GM23248 (cell line): ENCODE measurements around the gene FAM120A. TPM values are rescaled to one million over a fixed set of nuclear protein-coding genes. Genes with fewer than 3 reads are reported as not detected.

Experiments used
- DNase-seq: peaks from one replicate; pipeline ENCODE4 v3.0.0-alpha.2; 2015
- H2AFZ ChIP-seq: fragments of 200-600 bp; sonication (generic); 2 replicates; pipeline ENCODE4 v1.6.1; 2016; ENCODE audit warnings: antibody characterized with exemption
- H3F3A ChIP-seq: fragments of 200-600 bp; sonication (generic); 2 replicates; pipeline ENCODE4 v1.6.1; 2016; ENCODE audit warnings: mild to moderate bottlenecking, antibody characterized with exemption, mixed run types; ENCODE audit not compliant: insufficient read depth
- H3K27ac ChIP-seq: fragments of 200-600 bp; sonication (generic); 2 replicates; pipeline ENCODE4 v1.5.1; 2016; ENCODE audit warnings: mild to moderate bottlenecking
- H3K27me3 ChIP-seq: fragments of 200-600 bp; sonication (generic); replicated peaks from 2 replicates; pipeline ENCODE4 v1.6.1; 2016; ENCODE audit warnings: mild to moderate bottlenecking; ENCODE audit not compliant: insufficient read depth
- H3K36me3 ChIP-seq: fragments of 200-600 bp; sonication (generic); 2 replicates; pipeline ENCODE4 v1.6.1; 2016; ENCODE audit warnings: low read depth, mild to moderate bottlenecking
- H3K4me1 ChIP-seq: fragments of 200-600 bp; sonication (generic); 2 replicates; pipeline ENCODE4 v1.6.1; 2016; ENCODE audit warnings: mild to moderate bottlenecking; ENCODE audit not compliant: insufficient read depth
- H3K4me2 ChIP-seq: fragments of 200-600 bp; sonication (generic); one replicate; pipeline ENCODE4 v1.6.1; 2016; ENCODE audit warnings: mild to moderate bottlenecking; ENCODE audit not compliant: unreplicated experiment
- H3K4me3 ChIP-seq: fragments of 200-600 bp; sonication (generic); 2 replicates; pipeline ENCODE4 v1.5.1; 2016; ENCODE audit warnings: mild to moderate bottlenecking
- H3K79me2 ChIP-seq: fragments of 200-600 bp; sonication (generic); 2 replicates; pipeline ENCODE4 v1.6.1; 2016; ENCODE audit warnings: mild to moderate bottlenecking; ENCODE audit not compliant: insufficient read depth
- H3K9ac ChIP-seq: fragments of 200-600 bp; sonication (generic); 2 replicates; pipeline ENCODE4 v1.6.1; 2016; ENCODE audit warnings: mild to moderate bottlenecking
- H3K9me2 ChIP-seq: fragments of 200-600 bp; sonication (generic); 2 replicates; pipeline ENCODE4 v1.6.1; 2016; ENCODE audit warnings: mixed run types, mild to moderate bottlenecking, moderate library complexity; ENCODE audit not compliant: insufficient read depth
- H3K9me3 ChIP-seq: fragments of 200-600 bp; sonication (generic); one replicate; pipeline ENCODE4 v1.6.1; 2017; ENCODE audit warnings: low read depth
- H4K20me1 ChIP-seq: fragments of 200-600 bp; sonication (generic); 2 replicates; pipeline ENCODE4 v1.6.0; 2016; ENCODE audit not compliant: insufficient read depth
- EZH2 ChIP-seq: fragments of 200-600 bp; sonication (generic); IDR thresholded peaks from 2 replicates; pipeline ENCODE4 v1.6.1; 2018; ENCODE audit warnings: antibody characterized with exemption, mild to moderate bottlenecking; ENCODE audit not compliant: insufficient read depth, poor library complexity, severe bottlenecking
- EZH2phosphoT487 ChIP-seq: fragments of 200-600 bp; sonication (generic); IDR thresholded peaks from 2 replicates; pipeline ENCODE4 v1.6.1; 2018; ENCODE audit warnings: antibody characterized with exemption, moderate library complexity, mild to moderate bottlenecking, low read depth; ENCODE audit not compliant: insufficient read depth
- WGBS, 2 experiments: methylation state at CpG; one replicate each; pipeline ENCODE4 v1.1.6; 2015 to 2017; ENCODE audit warnings: low lambda C conversion rate in 2 of 2, low coverage in 1 of 2; ENCODE audit errors: missing lambda C conversion rate in 2 of 2; 5-methylcytosine and 5-hydroxymethylcytosine counted together
- in situ Hi-C: fragments of 300-500 bp; cut with MboI; formaldehyde crosslinking; loops from 2 replicates; pipeline ENCODE4 v1.15.0; 2020
- polyA plus RNA-seq: library from polyadenylated mRNA; unstranded; fragments of >200 nt; fragmentation: Nextera tagmentation; extraction: Ambion mirVana; gene quantifications from 2 replicates; pipeline ENCODE4 v1.2.1, GENCODE V29; 2016
- total RNA-seq: library from RNA; depleted of rRNA; stranded (reverse); fragments of >200 nt; shearing (Covaris generic); gene quantifications from 2 replicates; pipeline ENCODE4 v1.2.3, GENCODE V29; 2014

Gene FAM120A
- total and polyA plus RNA-seq, 2 experiments from 2014 or later = 28.9 to 90.5 TPM

- Histone ChIP-seq H3K9ac (peak overlapping the region; percentile 96), H3K27me3 (no peaks in the 10 kb centered on the region), H3K27ac (peak overlapping the region; percentile 53), H3K4me3 (peak overlapping the region; percentile 84), H3K4me1 (peaks cover 17% of the 10 kb centered on the region), H3K9me3 (no peaks in the 10 kb centered on the region), H4K20me1 (no peaks in the 10 kb centered on the region), H2AFZ (peak overlapping the region; percentile 77), H3K9me2 (no peaks in the 10 kb centered on the region), H3K4me2 (peak overlapping the region; percentile 81), H3K79me2 (peaks cover 56% of the 10 kb centered on the region), H3F3A (no peaks in the 10 kb centered on the region), H3K36me3 (no peaks in the 10 kb centered on the region)
- WGBS, 2 experiments = 2 to 3% methylated on average over 19 to 26 of the region's 26 CpGs
- in situ Hi-C loops = no loop called here
- DNase-seq = peak; percentile 68
- TF ChIP-seq EZH2 = no peak
- TF ChIP-seq EZH2phosphoT487 = no peak
These were observed 124.3 kb downstream of the FAM120A start for GRCh38 chr9:93575796-93576257.

- Histone ChIP-seq H3K27me3 (no peaks in the 10 kb centered on the region), H2AFZ (peak within 1 kb of the TSS; percentile 77), H3K27ac (peak within 1 kb of the TSS; percentile 53), H3F3A (no peaks in the 10 kb centered on the region), H3K79me2 (peaks cover 62% of the 10 kb centered on the region), H3K4me3 (peak within 1 kb of the TSS; percentile 84), H3K9me3 (no peaks in the 10 kb centered on the region), H3K4me1 (peaks cover 17% of the 10 kb centered on the region), H3K9ac (peak within 1 kb of the TSS; percentile 96), H3K36me3 (no peaks in the 10 kb centered on the region), H4K20me1 (no peaks in the 10 kb centered on the region), H3K4me2 (peak within 1 kb of the TSS; percentile 84), H3K9me2 (no peaks in the 10 kb centered on the region)
- DNase-seq = peak; percentile 61
- TF ChIP-seq EZH2 = no peak
- TF ChIP-seq EZH2phosphoT487 = no peak
- whole genome bisulfite sequencing, 2 experiments = 1% methylated on average over 51 to 62 of the region's 140 CpGs
- in situ Hi-C loops = no loop called here
These were observed 125.0 kb downstream of the FAM120A start, which contains the start of gene PHF2 for GRCh38 chr9:93576258-93577077. Gene PHF2, plus strand, starts transcription at chr9:93576584. Its CDS starts 190 bp downstream, at chr9:93576774.

- Histone ChIP-seq H3K9me3 (no peaks in the 10 kb centered on the region), H3K27me3 (no peaks in the 10 kb centered on the region), H3K9me2 (no peaks in the 10 kb centered on the region), H3K79me2 (peaks cover 71% of the 10 kb centered on the region), H3K27ac (no peak overlapping the region), H3F3A (no peaks in the 10 kb centered on the region), H3K9ac (peak overlapping the region; percentile 82), H3K4me1 (peaks cover 17% of the 10 kb centered on the region), H2AFZ (peak overlapping the region; percentile 44; the same call in 1 of the 2 replicates), H4K20me1 (no peaks in the 10 kb centered on the region; the same call in 1 of the 2 replicates), H3K4me3 (peak overlapping the region; percentile 81), H3K36me3 (no peaks in the 10 kb centered on the region), H3K4me2 (peak overlapping the region; percentile 84)
- no peak for TF ChIP-seq EZH2phosphoT487
- TF ChIP-seq EZH2 = no peak
- 1 to 2% methylated on average over 18 to 69 of the region's 74 CpGs for WGBS, 2 experiments
- in situ Hi-C loops = no loop called here
- DNase-seq = peak; percentile 60
These were observed 125.8 kb downstream of the FAM120A start for GRCh38 chr9:93577078-93577974.

- 56 to 61% methylated on average over 12 to 13 of the region's 13 CpGs for WGBS, 2 experiments
- Histone ChIP-seq H3K27me3 (no peaks in the 10 kb centered on the region), H3K27ac (no peak overlapping the region), H3K4me3 (peak overlapping the region; percentile 81), H3K36me3 (no peaks in the 10 kb centered on the region), H3K9me2 (no peaks in the 10 kb centered on the region), H4K20me1 (no peaks in the 10 kb centered on the region; the same call in 1 of the 2 replicates), H3K9me3 (no peaks in the 10 kb centered on the region), H3K4me1 (peaks cover 17% of the 10 kb centered on the region), H2AFZ (peak overlapping the region; percentile 44; the same call in 1 of the 2 replicates), H3K9ac (peak overlapping the region; percentile 82), H3K4me2 (peak overlapping the region; percentile 84), H3F3A (no peaks in the 10 kb centered on the region), H3K79me2 (peaks cover 79% of the 10 kb centered on the region)
- TF ChIP-seq EZH2 (no peak), EZH2phosphoT487 (no peak)
- in situ Hi-C loops = no loop called here
- peak; percentile 56 for DNase-seq
These were observed 126.6 kb downstream of the FAM120A start for GRCh38 chr9:93577975-93578682.
